Astrocyte (in vitro differentiated cells and primary cell): ENCODE measurements around the gene FIG4. TPM values are rescaled to one million over a fixed set of nuclear protein-coding genes. Genes with fewer than 3 reads are reported as not detected.

Experiments
- DNase-seq: peaks from one replicate; pipeline ENCODE4 v3.0.0-alpha.2; 2010; ENCODE audit warnings: low read depth
- FAIRE-seq: peaks from 2 replicates; lab custom pipeline; 2011; peaks lifted over from hg19 to GRCh38; lab: Jason Lieb, UNC
- H2AFZ ChIP-seq: 2 replicates; pipeline ENCODE4 v1.6.0; 2012; ENCODE audit warnings: low read depth, low read length, inconsistent platforms
- H3K27ac ChIP-seq: 2 replicates; pipeline ENCODE4 v1.5.1; 2011; ENCODE audit warnings: low read depth, low read length, inconsistent platforms
- H3K27me3 ChIP-seq: 2 replicates; pipeline ENCODE4 v1.6.0; 2011; ENCODE audit warnings: low read length, inconsistent platforms; ENCODE audit not compliant: insufficient read depth
- H3K36me3 ChIP-seq: 2 replicates; pipeline ENCODE4 v1.5.1; 2011; ENCODE audit warnings: low read length, inconsistent platforms; ENCODE audit not compliant: insufficient read depth
- H3K4me1 ChIP-seq: 2 replicates; pipeline ENCODE4 v1.5.1; 2011; ENCODE audit warnings: low read length, inconsistent platforms; ENCODE audit not compliant: insufficient read depth
- H3K4me2 ChIP-seq: 2 replicates; pipeline ENCODE4 v1.6.0; 2012; ENCODE audit warnings: low read length, inconsistent platforms
- H3K4me3 ChIP-seq: 2 replicates; pipeline ENCODE4 v1.5.1; 2011; ENCODE audit warnings: low read depth, mild to moderate bottlenecking, low read length, inconsistent platforms; ENCODE audit not compliant: insufficient read depth
- H3K79me2 ChIP-seq: 2 replicates; pipeline ENCODE4 v1.6.0; 2012; ENCODE audit warnings: mild to moderate bottlenecking, low read length, inconsistent platforms; ENCODE audit not compliant: insufficient read depth
- H3K9ac ChIP-seq: 2 replicates; pipeline ENCODE4 v1.6.0; 2012; ENCODE audit warnings: mild to moderate bottlenecking, low read length, inconsistent platforms
- H3K9me3 ChIP-seq: 2 replicates; pipeline ENCODE4 v1.5.1; 2012; ENCODE audit warnings: low read depth, mild to moderate bottlenecking, low read length, inconsistent platforms; ENCODE audit not compliant: insufficient read depth
- H4K20me1 ChIP-seq: 2 replicates; pipeline ENCODE4 v1.6.0; 2012; ENCODE audit warnings: low read length, inconsistent platforms; ENCODE audit not compliant: insufficient read depth
- H3K27ac Mint-ChIP-seq: one replicate; pipeline ENCODE4 v1.8.0; 2021; ENCODE audit warnings: mild to moderate bottlenecking, mixed read lengths; ENCODE audit not compliant: unreplicated experiment
- H3K27me3 Mint-ChIP-seq: one replicate; pipeline ENCODE4 v1.8.0; 2021; ENCODE audit warnings: low read depth, mixed read lengths; ENCODE audit not compliant: unreplicated experiment
- H3K36me3 Mint-ChIP-seq: one replicate; pipeline ENCODE4 v1.8.0; 2021; ENCODE audit warnings: low read depth, mixed read lengths; ENCODE audit not compliant: unreplicated experiment
- H3K4me1 Mint-ChIP-seq: one replicate; pipeline ENCODE4 v1.8.0; 2021; ENCODE audit warnings: low read depth, mixed read lengths; ENCODE audit not compliant: unreplicated experiment
- H3K4me3 Mint-ChIP-seq: one replicate; pipeline ENCODE4 v1.8.0; 2021; ENCODE audit warnings: mild to moderate bottlenecking, moderate library complexity, mixed read lengths; ENCODE audit not compliant: unreplicated experiment
- H3K9me3 Mint-ChIP-seq: one replicate; pipeline ENCODE4 v1.8.0; 2021; ENCODE audit warnings: mild to moderate bottlenecking, mixed read lengths; ENCODE audit not compliant: unreplicated experiment
- EZH2 ChIP-seq: IDR thresholded peaks from 2 replicates; pipeline ENCODE4 v1.6.1; 2012; ENCODE audit warnings: mild to moderate bottlenecking, low read length, inconsistent platforms; ENCODE audit not compliant: insufficient read depth
- total RNA-seq: library from RNA; stranded (reverse); gene quantifications from 2 replicates; pipeline ENCODE4 v1.2.1, GENCODE V29; 2021
- TF ChIP-seq, protein P1 (sequence below): IDR thresholded peaks from 2 replicates; pipeline ENCODE4 v1.5.1; 2011; ENCODE audit warnings: low read depth, mild to moderate bottlenecking, inconsistent platforms, low read length, moderate library complexity; ENCODE audit not compliant: insufficient read depth

Gene FIG4
- total RNA-seq, 1 donor from 2014 or later = 8.4 TPM

- H3K9me3 Mint-ChIP-seq = peaks cover 8% of the 10 kb centered on the region
- Histone ChIP-seq H3K27me3 (no peaks in the 10 kb centered on the region), H3K9me3 (no peaks in the 10 kb centered on the region), H4K20me1 (no peaks in the 10 kb centered on the region), H3K79me2 (no peaks in the 10 kb centered on the region), H3K4me2 (no peak overlapping the region), H3K4me1 (no peaks in the 10 kb centered on the region), H2AFZ (no peak overlapping the region), H3K4me3 (no peak overlapping the region), H3K9ac (no peak overlapping the region), H3K27ac (no peak overlapping the region), H3K36me3 (no peaks in the 10 kb centered on the region)
- DNase-seq (no peak), FAIRE-seq (no peak)
- H3K4me3 Mint-ChIP-seq = no peak overlapping the region
- no peaks in the 10 kb centered on the region for H3K27me3 Mint-ChIP-seq
- no peak overlapping the region for H3K27ac Mint-ChIP-seq
- TF ChIP-seq, protein P1, sequence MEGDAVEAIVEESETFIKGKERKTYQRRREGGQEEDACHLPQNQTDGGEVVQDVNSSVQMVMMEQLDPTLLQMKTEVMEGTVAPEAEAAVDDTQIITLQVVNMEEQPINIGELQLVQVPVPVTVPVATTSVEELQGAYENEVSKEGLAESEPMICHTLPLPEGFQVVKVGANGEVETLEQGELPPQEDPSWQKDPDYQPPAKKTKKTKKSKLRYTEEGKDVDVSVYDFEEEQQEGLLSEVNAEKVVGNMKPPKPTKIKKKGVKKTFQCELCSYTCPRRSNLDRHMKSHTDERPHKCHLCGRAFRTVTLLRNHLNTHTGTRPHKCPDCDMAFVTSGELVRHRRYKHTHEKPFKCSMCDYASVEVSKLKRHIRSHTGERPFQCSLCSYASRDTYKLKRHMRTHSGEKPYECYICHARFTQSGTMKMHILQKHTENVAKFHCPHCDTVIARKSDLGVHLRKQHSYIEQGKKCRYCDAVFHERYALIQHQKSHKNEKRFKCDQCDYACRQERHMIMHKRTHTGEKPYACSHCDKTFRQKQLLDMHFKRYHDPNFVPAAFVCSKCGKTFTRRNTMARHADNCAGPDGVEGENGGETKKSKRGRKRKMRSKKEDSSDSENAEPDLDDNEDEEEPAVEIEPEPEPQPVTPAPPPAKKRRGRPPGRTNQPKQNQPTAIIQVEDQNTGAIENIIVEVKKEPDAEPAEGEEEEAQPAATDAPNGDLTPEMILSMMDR = no peak
- TF ChIP-seq EZH2 = no peak
- H3K36me3 Mint-ChIP-seq = peaks cover 10% of the 10 kb centered on the region
- H3K4me1 Mint-ChIP-seq = no peaks in the 10 kb centered on the region
These were observed 143.0 kb downstream of the FIG4 start for GRCh38 chr6:109834131-109834530.

DNA sequence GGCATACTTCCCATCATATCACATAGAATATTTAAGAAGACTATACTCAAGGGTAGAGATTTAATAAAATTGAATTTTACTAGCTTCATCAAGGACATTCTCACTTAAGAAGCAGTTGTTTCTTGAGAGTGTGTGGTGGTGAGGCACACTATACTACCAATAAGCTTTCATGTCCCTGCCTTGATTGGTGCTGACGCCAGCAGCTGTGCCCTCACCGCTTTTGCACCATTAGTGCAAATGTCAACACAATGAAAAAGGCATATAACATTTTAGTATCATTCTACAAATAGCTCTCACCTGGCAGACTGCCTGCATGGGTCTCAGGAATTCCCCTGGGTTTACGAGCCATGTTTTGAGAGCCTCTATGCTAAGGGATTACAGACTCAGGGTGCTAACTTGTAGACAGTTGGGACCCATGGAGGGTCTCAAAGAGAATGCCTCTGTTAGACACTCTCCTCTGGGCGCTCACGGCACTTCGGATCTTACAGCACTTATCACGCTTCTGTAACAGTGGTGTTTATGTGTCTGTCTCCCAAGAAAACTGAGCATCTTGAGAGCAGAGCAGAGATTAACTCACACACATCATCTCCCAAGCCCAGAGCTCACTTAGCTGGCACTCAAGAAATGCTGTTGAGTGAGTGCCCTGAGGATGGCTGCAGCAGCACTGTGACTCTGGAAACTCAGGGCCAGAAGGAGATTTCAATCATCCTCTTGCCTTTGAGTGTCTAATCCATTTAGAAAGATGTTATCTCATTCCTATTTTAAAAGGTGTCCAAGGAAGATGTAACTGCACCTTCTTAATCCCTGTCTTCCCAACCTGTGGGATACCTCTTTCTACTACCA lies 143.7 kb downstream of the FIG4 start:
- DNase-seq (no peak), FAIRE-seq (no peak)
- Histone ChIP-seq H3K9ac (no peak overlapping the region), H2AFZ (no peak overlapping the region), H3K4me1 (no peaks in the 10 kb centered on the region), H3K9me3 (no peaks in the 10 kb centered on the region), H3K27ac (no peak overlapping the region), H3K79me2 (no peaks in the 10 kb centered on the region), H3K4me2 (no peak overlapping the region), H3K4me3 (no peak overlapping the region), H4K20me1 (no peaks in the 10 kb centered on the region), H3K27me3 (no peaks in the 10 kb centered on the region), H3K36me3 (no peaks in the 10 kb centered on the region)
- peaks cover 8% of the 10 kb centered on the region for H3K9me3 Mint-ChIP-seq
- H3K4me3 Mint-ChIP-seq = no peak overlapping the region
- no peak overlapping the region for H3K27ac Mint-ChIP-seq
- H3K4me1 Mint-ChIP-seq = no peaks in the 10 kb centered on the region
- H3K27me3 Mint-ChIP-seq = no peaks in the 10 kb centered on the region
- H3K36me3 Mint-ChIP-seq = peaks cover 7% of the 10 kb centered on the region
- TF ChIP-seq EZH2 = no peak
- TF ChIP-seq, protein P1 = no peak

DNA sequence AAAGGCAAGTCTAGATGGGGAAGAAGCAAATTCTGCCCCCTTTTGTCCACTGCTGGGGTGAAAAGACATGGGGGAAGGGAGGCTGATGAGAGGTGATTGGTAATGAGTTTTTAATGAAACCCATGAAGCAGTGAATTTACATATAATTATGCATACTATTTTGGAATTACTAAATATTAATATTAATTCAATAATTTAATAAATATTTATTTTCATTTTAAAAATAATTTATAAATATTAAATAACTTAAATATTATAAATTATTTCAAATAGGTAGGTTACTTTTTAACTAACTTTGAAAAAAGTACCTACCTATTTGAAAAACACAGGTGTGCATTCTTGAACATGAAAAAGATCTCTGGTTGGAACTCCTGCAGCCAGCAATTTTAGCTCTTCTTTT lies 148.9 kb downstream of the FIG4 start:
- H3K4me1 ChIP-seq = no peaks in the 10 kb centered on the region
- H2AFZ ChIP-seq = no peak overlapping the region
- Mint-ChIP-seq H3K27me3 (no peaks in the 10 kb centered on the region), H3K4me3 (no peak overlapping the region), H3K9me3 (peaks cover 1% of the 10 kb centered on the region), H3K36me3 (no peaks in the 10 kb centered on the region), H3K27ac (no peak overlapping the region), H3K4me1 (no peaks in the 10 kb centered on the region)
- no peak overlapping the region for H3K27ac ChIP-seq
- H3K4me2 ChIP-seq = no peak overlapping the region
- no peak overlapping the region for H3K9ac ChIP-seq
- no peak for TF ChIP-seq EZH2
- TF ChIP-seq, protein P1 = no peak
- no peak for FAIRE-seq
- no peak for DNase-seq
- no peaks in the 10 kb centered on the region for H3K36me3 ChIP-seq
- H3K9me3 ChIP-seq = no peaks in the 10 kb centered on the region
- no peaks in the 10 kb centered on the region for H3K79me2 ChIP-seq
- H4K20me1 ChIP-seq = no peaks in the 10 kb centered on the region
- no peaks in the 10 kb centered on the region for H3K27me3 ChIP-seq
- no peak overlapping the region for H3K4me3 ChIP-seq
